ENCODE measurements around the gene ADRA2C. TPM values are rescaled to one million over a fixed set of nuclear protein-coding genes. Genes with fewer than 3 reads are reported as not detected.

Gene ADRA2C
- total RNA-seq, 1 donor from 2014 or later = not detected

- Mint-ChIP-seq H3K27me3 (ENCODE audit: insufficient read depth) (no peaks in the 10 kb centered on the region), H3K4me1 (ENCODE audit: low read depth) (no peaks in the 10 kb centered on the region), H3K4me3 (no peak overlapping the region), H3K27ac (no peak overlapping the region), H3K36me3 (ENCODE audit: low read depth) (no peaks in the 10 kb centered on the region), H3K9me3 (peaks cover 17% of the 10 kb centered on the region)
- intact Hi-C loops (cut with micrococcal nuclease) = no loop called here
- DNase-seq (ENCODE audit: low spot score) = no peak
Observed at GRCh38 chr4:3791256-3791655, 25.1 kb downstream of the ADRA2C start.

- Mint-ChIP-seq H3K9me3 (peaks cover 23% of the 10 kb centered on the region), H3K27me3 (ENCODE audit: insufficient read depth) (no peaks in the 10 kb centered on the region), H3K27ac (no peak overlapping the region), H3K36me3 (ENCODE audit: low read depth) (no peaks in the 10 kb centered on the region), H3K4me1 (ENCODE audit: low read depth) (no peaks in the 10 kb centered on the region), H3K4me3 (no peak overlapping the region)
- intact Hi-C loops (cut with micrococcal nuclease) = no loop called here
- no peak for DNase-seq (ENCODE audit: low spot score)
Observed at GRCh38 chr4:3791910-3792542, 25.8 kb downstream of the ADRA2C start.

- no peaks in the 10 kb centered on the region for H3K4me1 Mint-ChIP-seq (ENCODE audit: low read depth)
- no peaks in the 10 kb centered on the region for H3K27me3 Mint-ChIP-seq (ENCODE audit: insufficient read depth)
- H3K9me3 Mint-ChIP-seq = peaks cover 23% of the 10 kb centered on the region
- DNase-seq (ENCODE audit: low spot score) = no peak
- no peak overlapping the region for H3K4me3 Mint-ChIP-seq
- H3K36me3 Mint-ChIP-seq (ENCODE audit: low read depth) = no peaks in the 10 kb centered on the region
- H3K27ac Mint-ChIP-seq = no peak overlapping the region
- intact Hi-C loops (cut with micrococcal nuclease) = no loop called here
Observed at GRCh38 chr4:3792813-3793212, 26.6 kb downstream of the ADRA2C start.

GRCh38 chr4:3793545-3793944, 27.4 kb downstream of the ADRA2C start:
- peaks cover 23% of the 10 kb centered on the region for H3K9me3 Mint-ChIP-seq
- no peaks in the 10 kb centered on the region for H3K27me3 Mint-ChIP-seq (ENCODE audit: insufficient read depth)
- no peak overlapping the region for H3K4me3 Mint-ChIP-seq
- no peaks in the 10 kb centered on the region for H3K4me1 Mint-ChIP-seq (ENCODE audit: low read depth)
- no peaks in the 10 kb centered on the region for H3K36me3 Mint-ChIP-seq (ENCODE audit: low read depth)
- H3K27ac Mint-ChIP-seq = no peak overlapping the region
- no peak for DNase-seq (ENCODE audit: low spot score)
- intact Hi-C loops (cut with micrococcal nuclease) = no loop called here

GRCh38 chr4:3796960-3797359, 30.8 kb downstream of the ADRA2C start:
- H3K27me3 Mint-ChIP-seq (ENCODE audit: insufficient read depth) = no peaks in the 10 kb centered on the region
- no peak overlapping the region for H3K27ac Mint-ChIP-seq
- DNase-seq (ENCODE audit: low spot score) = no peak
- H3K36me3 Mint-ChIP-seq (ENCODE audit: low read depth) = no peaks in the 10 kb centered on the region
- H3K4me1 Mint-ChIP-seq (ENCODE audit: low read depth) = no peaks in the 10 kb centered on the region
- peaks cover 23% of the 10 kb centered on the region for H3K9me3 Mint-ChIP-seq
- intact Hi-C loops (cut with micrococcal nuclease) = no loop called here
- no peak overlapping the region for H3K4me3 Mint-ChIP-seq

GRCh38 chr4:3797831-3798790, 31.9 kb downstream of the ADRA2C start:
- no peaks in the 10 kb centered on the region for H3K27me3 Mint-ChIP-seq (ENCODE audit: insufficient read depth)
- no peaks in the 10 kb centered on the region for H3K4me1 Mint-ChIP-seq (ENCODE audit: low read depth)
- intact Hi-C loops (cut with micrococcal nuclease) = no loop called here
- no peak overlapping the region for H3K4me3 Mint-ChIP-seq
- no peaks in the 10 kb centered on the region for H3K36me3 Mint-ChIP-seq (ENCODE audit: low read depth)
- DNase-seq (ENCODE audit: low spot score) = no peak
- no peak overlapping the region for H3K27ac Mint-ChIP-seq
- H3K9me3 Mint-ChIP-seq = peaks cover 23% of the 10 kb centered on the region

GRCh38 chr4:3799496-3799895, 33.3 kb downstream of the ADRA2C start:
- H3K27me3 Mint-ChIP-seq (ENCODE audit: insufficient read depth) = no peaks in the 10 kb centered on the region
- no peak overlapping the region for H3K27ac Mint-ChIP-seq
- H3K4me3 Mint-ChIP-seq = no peak overlapping the region
- H3K36me3 Mint-ChIP-seq (ENCODE audit: low read depth) = no peaks in the 10 kb centered on the region
- no peaks in the 10 kb centered on the region for H3K4me1 Mint-ChIP-seq (ENCODE audit: low read depth)
- peaks cover 23% of the 10 kb centered on the region for H3K9me3 Mint-ChIP-seq
- DNase-seq (ENCODE audit: low spot score) = no peak
- intact Hi-C loops (cut with micrococcal nuclease) = no loop called here

GRCh38 chr4:3800351-3800750, 34.2 kb downstream of the ADRA2C start:
- peaks cover 15% of the 10 kb centered on the region for H3K9me3 Mint-ChIP-seq
- H3K36me3 Mint-ChIP-seq (ENCODE audit: low read depth) = no peaks in the 10 kb centered on the region
- no peak overlapping the region for H3K27ac Mint-ChIP-seq
- no peak for DNase-seq (ENCODE audit: low spot score)
- H3K4me1 Mint-ChIP-seq (ENCODE audit: low read depth) = no peaks in the 10 kb centered on the region
- H3K4me3 Mint-ChIP-seq = no peak overlapping the region
- intact Hi-C loops (cut with micrococcal nuclease) = no loop called here
- H3K27me3 Mint-ChIP-seq (ENCODE audit: insufficient read depth) = no peaks in the 10 kb centered on the region

- Mint-ChIP-seq H3K4me1 (ENCODE audit: low read depth) (no peaks in the 10 kb centered on the region), H3K36me3 (ENCODE audit: low read depth) (no peaks in the 10 kb centered on the region), H3K27me3 (ENCODE audit: insufficient read depth) (no peaks in the 10 kb centered on the region), H3K27ac (no peak overlapping the region), H3K4me3 (no peak overlapping the region), H3K9me3 (peaks cover 4% of the 10 kb centered on the region)
- intact Hi-C loops (cut with micrococcal nuclease) = no loop called here
- no peak for DNase-seq (ENCODE audit: low spot score)
Observed at GRCh38 chr4:3801521-3801920, 35.3 kb downstream of the ADRA2C start.

GRCh38 chr4:3801931-3802550, 35.9 kb downstream of the ADRA2C start:
- no peak overlapping the region for H3K27ac Mint-ChIP-seq
- no peaks in the 10 kb centered on the region for H3K4me1 Mint-ChIP-seq (ENCODE audit: low read depth)
- H3K27me3 Mint-ChIP-seq (ENCODE audit: insufficient read depth) = no peaks in the 10 kb centered on the region

GRCh38 chr4:3802571-3803474, 36.6 kb downstream of the ADRA2C start:
- Mint-ChIP-seq H3K27ac (no peak overlapping the region), H3K4me3 (no peak overlapping the region), H3K36me3 (ENCODE audit: low read depth) (no peaks in the 10 kb centered on the region), H3K9me3 (no peaks in the 10 kb centered on the region), H3K27me3 (ENCODE audit: insufficient read depth) (no peaks in the 10 kb centered on the region), H3K4me1 (ENCODE audit: low read depth) (no peaks in the 10 kb centered on the region)
- no peak for DNase-seq (ENCODE audit: low spot score)
- intact Hi-C loops (cut with micrococcal nuclease) = no loop called here

More at GRCh38 chr4:3801931-3802550, 35.9 kb downstream of the ADRA2C start:
- intact Hi-C loops (cut with micrococcal nuclease) = no loop called here
- DNase-seq (ENCODE audit: low spot score) = no peak
- H3K36me3 Mint-ChIP-seq (ENCODE audit: low read depth) = no peaks in the 10 kb centered on the region
- no peak overlapping the region for H3K4me3 Mint-ChIP-seq
- no peaks in the 10 kb centered on the region for H3K9me3 Mint-ChIP-seq

GRCh38 chr4:3803475-3803847, 37.3 kb downstream of the ADRA2C start:
- H3K9me3 Mint-ChIP-seq = no peaks in the 10 kb centered on the region
- no peaks in the 10 kb centered on the region for H3K27me3 Mint-ChIP-seq (ENCODE audit: insufficient read depth)
- H3K4me1 Mint-ChIP-seq (ENCODE audit: low read depth) = no peaks in the 10 kb centered on the region
- no peak for DNase-seq (ENCODE audit: low spot score)
- intact Hi-C loops (cut with micrococcal nuclease) = no loop called here
- no peaks in the 10 kb centered on the region for H3K36me3 Mint-ChIP-seq (ENCODE audit: low read depth)
- no peak overlapping the region for H3K27ac Mint-ChIP-seq
- no peak overlapping the region for H3K4me3 Mint-ChIP-seq

Data from activated T-helper 1 cell treated with anti-CD3 and anti-CD28 coated beads, Interleukin-12 subunit alpha, Interleukin-12 subunit beta, Interleukin-2, Interleukin-4 antibody, amounts not matched to agents 30 ng/mL and 10 ng/mL and 1 ng/mL, durations not matched to agents 14 hours and 24 hours and 36 hours (primary cell).